NCI-H1105 (cell line): Measurements from ENCODE around the gene XRCC1.
"Not testable (repeated sequence)": the region's sequence is repeated elsewhere in the genome, so short reads cannot be mapped to it uniquely, and the experiment has no call there.

ENCODE experiments used
- DNase-seq: peaks from one replicate; lab custom pipeline; 2025; lab: John Stamatoyannopoulos, UW

XRCC1 gene

GRCh38 chr19:43600326-43600725 is 25.0 kb upstream of the XRCC1 start:
- DNase-seq: not testable (repeated sequence)

- DNase-seq: no peak
Measured at GRCh38 chr19:43599635-43600295, 24.4 kb upstream of the XRCC1 start.

- DNase-seq: no peak
Measured at GRCh38 chr19:43598445-43599240, 23.3 kb upstream of the XRCC1 start.

- DNase-seq: no peak
Measured at GRCh38 chr19:43597876-43598275, 22.5 kb upstream of the XRCC1 start.

GRCh38 chr19:43596842-43597461 is 21.6 kb upstream of the XRCC1 start:
- no peak for DNase-seq

- peak; percentile 99 for DNase-seq
Measured at GRCh38 chr19:43595999-43596841, 20.9 kb upstream of the XRCC1 start, which contains the start of the genes IRGQ and ZNF576. Gene IRGQ (minus strand): TSS chr19:43596134. CDS start chr19:43595338, 796 bp downstream. Gene ZNF576 (plus strand): TSS chr19:43596595. CDS start chr19:43597109, 514 bp downstream.

GRCh38 chr19:43595605-43595998 is 20.3 kb upstream of the XRCC1 start:
- DNase-seq: no peak

GRCh38 chr19:43594710-43595604 is 19.6 kb upstream of the XRCC1 start:
- peak; percentile 37 for DNase-seq

- DNase-seq: no peak
Measured at GRCh38 chr19:43594081-43594697, 18.9 kb upstream of the XRCC1 start.

- DNase-seq: no peak
Measured at GRCh38 chr19:43592800-43593350, 17.5 kb upstream of the XRCC1 start.

GRCh38 chr19:43591904-43592772 is 16.8 kb upstream of the XRCC1 start:
- DNase-seq: no peak

GRCh38 chr19:43589678-43590077 is 14.4 kb upstream of the XRCC1 start:
- no peak for DNase-seq

GRCh38 chr19:43589277-43589676 is 13.9 kb upstream of the XRCC1 start:
- no peak for DNase-seq

GRCh38 chr19:43587029-43587428 is 11.7 kb upstream of the XRCC1 start:
- not testable (repeated sequence) for DNase-seq

GRCh38 chr19:43586346-43586745 is 11.0 kb upstream of the XRCC1 start:
- DNase-seq: no peak

- DNase-seq: no peak
Measured at GRCh38 chr19:43584484-43584883, 9.2 kb upstream of the XRCC1 start.

GRCh38 chr19:43582495-43582894 is 7.2 kb upstream of the XRCC1 start:
- DNase-seq: no peak

- DNase-seq: no peak
Measured at GRCh38 chr19:43581467-43581866, 6.1 kb upstream of the XRCC1 start.

GRCh38 chr19:43578787-43579186 is 3.5 kb upstream of the XRCC1 start:
- DNase-seq: no peak
